ENCODE results near the gene CYGB.

CYGB gene

GRCh38 chr17:76481071-76481655, 56.3 kb downstream of the CYGB start:
- H3K4me1 ChIP-seq (ENCODE audit: control insufficient read depth in 1 of 2, insufficient read depth in 1 of 2, low read depth in 1 of 2, low read length in 1 of 2), result peaks cover 31 to 37% of the 10 kb centered on the region in 2 experiments
- H3K4me3 ChIP-seq (ENCODE audit: low read depth in 1 of 2, low read length in 1 of 2), result no peak overlapping the region
- peaks cover 51% of the 10 kb centered on the region for H3K36me3 ChIP-seq

GRCh38 chr17:76480632-76481031, 56.9 kb downstream of the CYGB start:
- Histone ChIP-seq H3K36me3 (peaks cover 56% of the 10 kb centered on the region), H3K27me3 (no peaks in the 10 kb centered on the region), H3K4me3 (ENCODE audit: low read depth in 1 of 2, low read length in 1 of 2) (no peak overlapping the region), H3K4me1 (ENCODE audit: control insufficient read depth in 1 of 2, insufficient read depth in 1 of 2, low read depth in 1 of 2, low read length in 1 of 2) (peaks cover 25 to 31% of the 10 kb centered on the region in 2 experiments), H3K9me3 (no peaks in the 10 kb centered on the region), H3K27ac (no peak overlapping the region)
- TF ChIP-seq CTCF (IDR thresholded peaks at IDR 0.05), result no peak

More at GRCh38 chr17:76481071-76481655, 56.3 kb downstream of the CYGB start:
- no peak for TF ChIP-seq CTCF (IDR thresholded peaks at IDR 0.05)
- Histone ChIP-seq H3K27ac (no peak overlapping the region), H3K27me3 (no peaks in the 10 kb centered on the region), H3K9me3 (no peaks in the 10 kb centered on the region)

GRCh38 chr17:76479515-76480060, 57.9 kb downstream of the CYGB start:
- Histone ChIP-seq H3K4me3 (ENCODE audit: low read depth in 1 of 2, low read length in 1 of 2) (no peak overlapping the region), H3K27me3 (no peaks in the 10 kb centered on the region), H3K4me1 (ENCODE audit: control insufficient read depth in 1 of 2, insufficient read depth in 1 of 2, low read depth in 1 of 2, low read length in 1 of 2) (peaks cover 17 to 22% of the 10 kb centered on the region in 2 experiments), H3K36me3 (peaks cover 66% of the 10 kb centered on the region), H3K27ac (no peak overlapping the region), H3K9me3 (no peaks in the 10 kb centered on the region)
- no peak for TF ChIP-seq CTCF (IDR thresholded peaks at IDR 0.05)

- H3K9me3 ChIP-seq, result no peaks in the 10 kb centered on the region
- H3K27me3 ChIP-seq, result no peaks in the 10 kb centered on the region
- H3K36me3 ChIP-seq, result peaks cover 73% of the 10 kb centered on the region
- no peak for TF ChIP-seq CTCF (IDR thresholded peaks at IDR 0.05)
- H3K27ac ChIP-seq, result no peak overlapping the region
- H3K4me3 ChIP-seq (ENCODE audit: low read depth in 1 of 2, low read length in 1 of 2), result no peak overlapping the region
- H3K4me1 ChIP-seq (ENCODE audit: control insufficient read depth in 1 of 2, insufficient read depth in 1 of 2, low read depth in 1 of 2, low read length in 1 of 2), result peaks cover 10 to 16% of the 10 kb centered on the region in 2 experiments
Measured at GRCh38 chr17:76478730-76479514, 58.6 kb downstream of the CYGB start.

- no peak overlapping the region for H3K27ac ChIP-seq
- H3K36me3 ChIP-seq, result peaks cover 81% of the 10 kb centered on the region
- no peak overlapping the region for H3K4me3 ChIP-seq (ENCODE audit: low read depth in 1 of 2, low read length in 1 of 2)
- peaks cover 2 to 7% of the 10 kb centered on the region in 2 experiments for H3K4me1 ChIP-seq (ENCODE audit: control insufficient read depth in 1 of 2, insufficient read depth in 1 of 2, low read depth in 1 of 2, low read length in 1 of 2)
- TF ChIP-seq CTCF (IDR thresholded peaks at IDR 0.05), result no peak
- no peaks in the 10 kb centered on the region for H3K27me3 ChIP-seq
- no peaks in the 10 kb centered on the region for H3K9me3 ChIP-seq
Measured at GRCh38 chr17:76478097-76478496, 59.4 kb downstream of the CYGB start.
